Lung (tissue), 12 donors: ENCODE results near the gene ZNF30. TPM values are rescaled to one million over a fixed set of nuclear protein-coding genes. Genes with fewer than 3 reads are reported as not detected.

Experiments
- ATAC-seq: fragments of 200-7000 bp; cut with Tn5 transposase; one replicate; pipeline ENCODE4 v1.9.1; 2020; ENCODE audit warnings: moderate number of reproducible peaks; ENCODE audit not compliant: insufficient read depth, low FRiP score
- DNase-seq, 3 donors: peaks; one replicate each; pipeline ENCODE4 v3.0.0-alpha.2; 2013 to 2017
- H3K27ac ChIP-seq, 2 donors: one replicate each; pipeline ENCODE4 v1.5.1; 2013; ENCODE audit warnings: mild to moderate bottlenecking in 2 of 2, moderate library complexity in 2 of 2, control low read depth in 1 of 2, inconsistent platforms in 1 of 2, low read depth in 1 of 2, low read length in 1 of 2
- H3K27me3 ChIP-seq, 3 donors: one replicate each; pipeline ENCODE4 v1.5.1; 2013; ENCODE audit warnings: low read length in 2 of 3; ENCODE audit not compliant: control insufficient read depth in 3 of 3, insufficient read depth in 3 of 3
- H3K36me3 ChIP-seq, 4 donors: one replicate each; pipeline ENCODE4 v1.5.1; 2013; ENCODE audit warnings: low read length in 4 of 4, mild to moderate bottlenecking in 1 of 4, moderate library complexity in 1 of 4; ENCODE audit not compliant: control insufficient read depth in 4 of 4, insufficient read depth in 4 of 4
- H3K4me1 ChIP-seq, 5 donors: one replicate each; pipeline ENCODE4 v1.5.1; 2013; ENCODE audit warnings: low read length in 5 of 5, mild to moderate bottlenecking in 2 of 5, moderate library complexity in 1 of 5; ENCODE audit not compliant: control insufficient read depth in 5 of 5, insufficient read depth in 5 of 5
- H3K4me3 ChIP-seq: one replicate; pipeline ENCODE4 v1.5.1; 2013; ENCODE audit warnings: mild to moderate bottlenecking, control low read depth, moderate library complexity
- H3K9ac ChIP-seq, 2 donors: one replicate each; pipeline ENCODE4 v1.5.1; 2013; ENCODE audit warnings: low read length in 2 of 2, control low read depth in 1 of 2; ENCODE audit not compliant: insufficient read depth in 1 of 2
- H3K9me3 ChIP-seq, 4 donors: one replicate each; pipeline ENCODE4 v1.5.1; 2013; ENCODE audit warnings: low read length in 3 of 4, mild to moderate bottlenecking in 1 of 4, moderate library complexity in 1 of 4; ENCODE audit not compliant: control insufficient read depth in 4 of 4, insufficient read depth in 3 of 4
- WGBS, 2 donors: extraction: QIAGEN DNeasy Blood & Tissue Kit; methylation state at CpG; one replicate each; pipeline ENCODE4 v1.1.7; 2013; 5-methylcytosine and 5-hydroxymethylcytosine counted together
- polyA plus RNA-seq, 2 donors: library from polyadenylated mRNA; stranded (reverse); fragments of 200-250 nt; gene quantifications; one replicate each; pipeline ENCODE4 v1.2.1, GENCODE V29; 2013
- total RNA-seq, 2 donors: library from RNA; depleted of rRNA in 1 of 2; stranded (reverse); fragments of >200 nt in 1 of 2; gene quantifications; one replicate each; pipeline ENCODE4 v1.2.1, GENCODE V29; 2014 to 2021
- TF ChIP-seq, protein P1 (sequence below): IDR thresholded peaks from 2 replicates; pipeline ENCODE4 v1.5.1; 2012; ENCODE audit warnings: mild to moderate bottlenecking; ENCODE audit errors: control extremely low read depth, extremely low read depth
- donor health status: control.
- donor health status: control.
- donor health status: Bipolar disorder and iron deficiency.
- donor health status: healthy.
- donor health status: DM: yes; HTN: yes; CAD: no.

ZNF30 gene
- total and polyA plus RNA-seq, 4 donors, result 1.5 to 5.5 (median 2.6) TPM

DNA sequence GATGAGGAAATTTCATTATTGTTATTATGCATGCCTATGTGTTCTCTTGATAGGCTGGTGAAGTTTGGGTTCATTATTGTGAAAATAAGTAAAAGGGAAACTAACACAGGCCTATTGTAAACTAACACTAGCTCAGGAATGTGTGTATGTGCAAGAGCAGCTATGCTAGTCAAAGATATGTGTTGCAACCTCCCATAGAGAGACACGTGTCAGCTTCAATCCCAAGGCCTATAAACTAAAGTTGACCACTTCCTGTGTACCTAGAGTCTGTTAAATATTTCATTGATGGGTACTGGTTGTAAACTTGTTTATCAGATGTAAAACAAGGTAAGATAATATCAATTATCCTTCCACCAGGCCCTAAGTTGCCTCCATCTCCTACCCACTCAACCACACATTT is 44.7 kb upstream of the ZNF30 start:
- no peaks in the 10 kb centered on the region for H3K4me1 ChIP-seq
- H3K4me3 ChIP-seq, result no peak overlapping the region
- TF ChIP-seq, protein P1, sequence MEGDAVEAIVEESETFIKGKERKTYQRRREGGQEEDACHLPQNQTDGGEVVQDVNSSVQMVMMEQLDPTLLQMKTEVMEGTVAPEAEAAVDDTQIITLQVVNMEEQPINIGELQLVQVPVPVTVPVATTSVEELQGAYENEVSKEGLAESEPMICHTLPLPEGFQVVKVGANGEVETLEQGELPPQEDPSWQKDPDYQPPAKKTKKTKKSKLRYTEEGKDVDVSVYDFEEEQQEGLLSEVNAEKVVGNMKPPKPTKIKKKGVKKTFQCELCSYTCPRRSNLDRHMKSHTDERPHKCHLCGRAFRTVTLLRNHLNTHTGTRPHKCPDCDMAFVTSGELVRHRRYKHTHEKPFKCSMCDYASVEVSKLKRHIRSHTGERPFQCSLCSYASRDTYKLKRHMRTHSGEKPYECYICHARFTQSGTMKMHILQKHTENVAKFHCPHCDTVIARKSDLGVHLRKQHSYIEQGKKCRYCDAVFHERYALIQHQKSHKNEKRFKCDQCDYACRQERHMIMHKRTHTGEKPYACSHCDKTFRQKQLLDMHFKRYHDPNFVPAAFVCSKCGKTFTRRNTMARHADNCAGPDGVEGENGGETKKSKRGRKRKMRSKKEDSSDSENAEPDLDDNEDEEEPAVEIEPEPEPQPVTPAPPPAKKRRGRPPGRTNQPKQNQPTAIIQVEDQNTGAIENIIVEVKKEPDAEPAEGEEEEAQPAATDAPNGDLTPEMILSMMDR, result no peak
- H3K27me3 ChIP-seq, result no peaks in the 10 kb centered on the region
- DNase-seq (no peak), ATAC-seq (no peak)
- WGBS, 2 donors, result 44 to 61% methylated on average over 1 of the region's 1 CpG
- H3K9me3 ChIP-seq, result peaks cover 0 to 11% (median 2%) of the 10 kb centered on the region in 4 donors
- no peak overlapping the region for H3K27ac ChIP-seq
- H3K9ac ChIP-seq, result no peak overlapping the region
- no peaks in the 10 kb centered on the region for H3K36me3 ChIP-seq

DNA sequence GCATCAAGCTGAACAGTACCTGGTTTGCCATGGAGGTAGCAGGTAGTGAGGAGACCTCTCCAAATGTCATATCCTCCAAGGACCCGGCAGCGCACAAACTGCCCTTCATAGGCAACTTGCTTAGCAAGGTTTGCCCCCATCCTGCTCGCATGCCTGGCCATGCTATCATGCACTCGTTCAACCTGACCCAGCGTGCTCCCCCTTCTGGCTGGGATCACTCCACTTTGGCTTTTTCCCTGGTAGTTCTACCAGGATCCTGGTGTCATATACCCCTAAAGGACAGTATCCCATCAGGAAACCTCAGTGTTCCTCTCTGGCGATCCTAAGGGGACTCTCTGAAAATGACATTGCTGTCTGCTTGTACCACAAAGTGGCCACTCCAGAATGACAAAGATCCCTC is 38.6 kb upstream of the ZNF30 start:
- ATAC-seq, result no peak
- TF ChIP-seq, protein P1, result no peak
- Histone ChIP-seq H3K4me1 (no peaks in the 10 kb centered on the region), H3K4me3 (no peak overlapping the region), H3K36me3 (no peaks in the 10 kb centered on the region), H3K9me3 (peaks cover 0 to 14% (median 5%) of the 10 kb centered on the region in 4 donors), H3K27me3 (no peaks in the 10 kb centered on the region), H3K9ac (no peak overlapping the region), H3K27ac (no peak overlapping the region)
- DNase-seq, result no peak
- 79 to 87% methylated on average over 6 of the region's 6 CpGs for WGBS, 2 donors

DNA sequence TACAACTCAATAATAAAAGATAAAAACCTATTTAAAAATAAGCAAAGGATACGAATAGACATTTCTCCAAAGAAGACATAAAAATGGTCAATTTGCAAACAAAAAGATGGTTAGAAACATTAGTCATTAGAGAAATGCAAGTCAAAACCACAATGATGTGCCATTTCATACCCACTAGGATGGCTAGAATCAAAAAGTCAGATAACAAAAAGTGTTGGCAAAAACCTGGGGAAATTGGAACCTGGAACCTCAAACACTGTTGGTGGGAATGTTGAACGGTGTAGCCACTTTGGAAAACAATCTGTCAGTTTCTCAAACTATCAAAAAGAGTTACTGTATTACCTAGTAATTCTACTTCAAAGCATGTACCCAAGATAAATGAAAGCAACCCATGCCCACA is 26.5 kb upstream of the ZNF30 start:
- Histone ChIP-seq H3K4me3 (no peak overlapping the region), H3K4me1 (peaks cover 0 to 4% (median 0%) of the 10 kb centered on the region in 5 donors), H3K9ac (no peak overlapping the region), H3K36me3 (no peaks in the 10 kb centered on the region), H3K9me3 (no peaks in the 10 kb centered on the region), H3K27me3 (peaks cover 0 to 25% (median 15%) of the 10 kb centered on the region in 3 donors), H3K27ac (no peak overlapping the region)
- ATAC-seq (no peak), DNase-seq (no peak)
- TF ChIP-seq, protein P1, result no peak
- WGBS, 2 donors, result 85% methylated on average over 2 of the region's 2 CpGs
